HG03439 (cell line): Measurements from ENCODE around the gene ZBTB7B.

ENCODE experiments used
- ATAC-seq: cut with Tn5 transposase; IDR thresholded peaks from one replicate; pipeline ENCODE4 v1.9.1; 2021; ENCODE audit warnings: mild to moderate bottlenecking, moderate library complexity; ENCODE audit not compliant: unreplicated experiment

ZBTB7B gene

DNA sequence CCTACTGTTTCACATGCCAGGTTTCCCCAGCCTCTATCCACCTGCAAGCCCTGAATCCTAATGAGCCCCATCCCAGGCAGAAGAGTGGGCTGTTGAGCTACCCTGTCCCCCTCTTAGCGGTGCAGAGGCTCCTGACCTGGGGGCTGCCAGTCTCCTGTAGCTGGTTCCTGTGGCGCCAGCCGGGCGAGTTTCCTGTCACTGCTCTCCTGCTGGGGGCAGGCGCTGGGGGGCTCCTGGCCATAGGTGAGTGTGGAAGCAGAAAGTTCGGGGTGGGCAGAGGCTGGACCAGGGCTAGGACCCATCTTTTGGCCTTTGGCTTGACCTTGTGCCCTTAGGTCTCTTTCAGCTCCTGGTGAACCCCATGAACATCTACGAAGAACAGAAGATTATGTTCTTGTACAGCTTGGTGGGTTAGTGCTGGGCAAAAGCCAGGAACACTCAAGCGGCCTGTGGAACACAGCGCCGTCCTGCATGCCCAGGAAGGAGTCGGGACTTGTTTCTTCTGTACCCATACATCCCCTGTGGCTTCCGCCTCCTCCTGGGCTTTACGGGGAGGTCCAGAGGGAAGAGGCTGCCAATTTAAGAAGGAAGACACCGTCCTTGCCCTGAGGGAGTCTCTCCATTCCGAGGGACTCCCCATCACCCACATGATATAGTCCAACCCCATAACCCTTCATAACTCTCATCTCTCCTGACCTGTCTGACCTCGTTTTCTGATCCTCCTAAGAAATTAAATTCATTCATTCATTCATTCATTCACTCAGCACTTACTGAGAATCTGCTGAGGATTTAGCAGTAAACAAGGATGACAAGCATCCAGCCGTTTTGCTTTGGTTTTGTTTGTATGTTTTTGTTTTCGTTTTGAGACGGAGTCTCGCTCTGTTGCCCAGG, 32.0 kb downstream of the ZBTB7B start:
- no peak for ATAC-seq

DNA sequence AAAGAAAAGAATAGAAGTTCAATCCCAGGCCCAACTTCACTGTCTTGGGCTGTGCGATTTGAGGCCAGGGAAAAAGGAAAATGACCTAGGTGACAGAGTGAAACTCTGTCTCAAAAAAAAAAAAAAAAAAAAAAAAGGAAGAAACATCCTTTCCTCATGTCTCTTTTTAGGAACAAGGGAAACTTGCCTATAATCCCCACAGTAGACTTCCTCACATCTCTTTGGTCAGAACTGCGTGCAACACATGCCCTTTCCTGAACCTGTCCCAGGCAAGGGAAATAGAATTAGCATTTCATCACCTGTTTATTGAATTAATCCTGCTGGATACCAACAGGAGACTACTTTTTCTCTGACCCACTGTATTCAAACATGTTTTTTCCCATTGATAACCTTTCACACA, 33.3 kb downstream of the ZBTB7B start:
- no peak for ATAC-seq

DNA sequence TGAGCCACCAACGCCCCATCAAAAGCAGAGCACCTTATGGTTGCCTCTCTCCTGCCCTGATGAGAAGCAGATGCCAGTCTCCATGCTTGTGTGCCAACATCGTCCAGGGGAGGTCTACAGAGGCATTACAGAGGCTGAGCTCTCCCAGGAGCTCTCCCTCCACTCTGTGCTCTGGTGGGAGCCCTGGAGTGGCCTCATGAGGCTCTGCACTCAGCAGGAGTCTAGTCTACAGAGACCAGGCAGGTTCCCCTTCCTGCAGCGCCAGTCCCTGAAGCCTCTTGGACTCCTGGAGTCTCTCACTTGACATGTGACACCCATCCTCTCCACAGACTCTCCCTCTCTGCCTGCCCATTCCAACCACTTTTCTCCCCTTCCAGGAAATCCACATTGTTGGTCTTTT, 34.4 kb downstream of the ZBTB7B start:
- ATAC-seq = no peak

DNA sequence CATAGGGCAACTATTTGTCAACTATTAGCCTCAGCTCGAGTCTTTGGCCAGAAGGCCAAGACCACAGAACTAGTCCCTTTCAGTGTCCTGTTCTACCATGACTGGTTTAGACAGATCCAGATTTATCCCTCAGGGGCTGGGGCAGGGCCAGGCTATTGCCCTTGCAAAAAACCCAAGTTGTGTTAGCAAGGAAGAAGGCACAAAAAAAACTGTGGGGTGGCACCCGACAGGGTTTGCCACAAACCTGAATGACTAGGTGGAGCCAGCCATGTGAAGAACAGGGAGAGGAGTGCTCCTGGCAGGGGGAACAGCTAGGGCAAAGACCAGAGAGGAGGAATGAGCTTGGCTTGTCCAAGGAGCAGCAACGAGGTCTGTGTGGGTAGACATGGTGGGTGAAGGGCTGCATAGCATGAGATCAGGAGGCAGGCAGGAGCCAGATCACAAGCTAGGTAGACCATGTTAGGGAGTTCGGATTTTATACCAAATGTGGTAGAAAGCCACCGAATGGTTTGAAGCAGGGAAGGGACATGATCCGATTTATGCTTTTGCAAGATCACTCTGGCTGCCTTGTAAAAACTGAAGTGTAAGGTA, 35.3 kb downstream of the ZBTB7B start:
- no peak for ATAC-seq

DNA sequence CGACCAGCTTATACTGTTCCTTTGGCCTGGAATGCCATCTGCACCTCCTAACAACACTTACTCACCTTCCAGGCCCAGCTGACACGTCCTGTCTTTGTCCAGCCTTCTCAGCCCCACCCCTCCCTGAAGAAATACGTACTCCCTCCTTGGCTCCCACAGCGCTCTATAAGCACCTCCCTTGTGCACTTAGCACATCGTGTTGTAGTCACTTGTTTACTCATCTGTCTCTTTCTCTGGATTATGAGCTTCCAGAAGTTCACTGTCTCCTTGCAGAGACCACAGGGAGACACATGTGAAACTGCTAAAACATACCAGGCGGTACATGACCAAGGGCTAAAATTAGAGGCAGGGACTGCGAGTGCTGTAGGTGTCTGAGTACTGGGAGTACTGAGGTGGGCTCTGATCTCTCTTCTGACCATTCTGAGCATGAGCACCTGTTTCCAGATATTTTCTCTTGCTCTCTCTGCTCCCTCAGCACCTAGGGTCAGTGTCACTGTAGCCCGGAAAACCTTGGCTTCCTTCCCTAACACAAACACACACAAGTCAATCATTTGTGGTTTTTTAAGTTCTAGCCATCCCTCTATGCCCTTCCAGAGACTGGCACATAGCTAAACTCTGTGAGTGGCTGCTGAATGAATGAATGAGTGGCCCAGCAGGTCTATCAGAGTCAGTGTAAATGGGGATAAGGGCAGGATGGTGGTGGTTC, 36.2 kb downstream of the ZBTB7B start:
- no peak for ATAC-seq

DNA sequence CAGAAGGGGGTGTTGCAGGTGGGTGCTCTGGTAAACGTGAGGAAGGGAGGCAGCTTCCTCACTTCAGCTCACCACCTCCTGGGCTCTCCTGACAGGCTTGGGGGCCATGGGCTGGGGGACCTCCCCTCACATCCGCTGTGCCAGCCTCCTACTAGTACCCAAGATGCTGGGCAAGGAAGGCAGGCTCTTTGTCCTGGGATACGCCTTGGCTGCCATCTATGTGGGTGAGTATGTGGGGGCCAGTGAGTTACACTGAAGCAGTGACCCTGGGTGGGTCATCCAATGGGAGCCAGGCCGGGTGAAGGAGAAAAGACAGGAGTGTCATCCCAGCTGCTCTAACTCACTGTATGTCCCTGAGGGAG, 36.7 kb downstream of the ZBTB7B start:
- no peak for ATAC-seq

DNA sequence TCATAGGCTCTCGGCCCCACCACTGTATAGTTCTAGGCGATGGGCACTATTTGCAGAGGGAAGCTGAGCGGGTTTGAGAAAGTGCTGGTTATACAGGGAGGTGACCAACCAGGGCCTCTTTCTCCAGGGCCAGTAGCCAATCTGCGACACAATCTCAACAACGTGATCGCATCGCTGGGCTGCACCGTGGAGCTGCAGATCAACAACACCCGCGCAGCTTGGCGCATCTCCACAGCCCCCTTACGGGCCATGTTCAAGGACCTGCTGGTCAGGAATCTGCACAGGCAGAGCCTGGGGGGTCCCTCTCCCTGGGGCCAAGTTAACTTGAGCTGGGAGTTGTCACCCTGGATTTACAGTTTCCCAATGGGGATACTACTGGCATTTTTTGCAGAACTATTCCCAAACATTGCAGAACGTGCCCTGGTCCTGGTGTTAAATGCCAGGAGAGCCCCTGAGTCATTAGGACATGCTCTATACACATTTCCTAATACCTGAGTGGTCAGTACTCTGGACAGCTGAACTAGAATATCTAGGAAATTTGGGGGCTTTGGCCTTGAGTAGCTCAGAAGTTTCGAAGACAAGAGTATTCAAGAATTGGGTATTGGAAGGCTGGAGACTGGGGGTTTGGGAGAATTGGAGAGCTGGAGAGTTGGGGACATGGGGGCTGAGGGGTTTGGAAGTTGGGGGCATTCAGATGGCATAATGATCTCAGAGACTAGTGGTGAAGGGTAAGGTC, 37.9 kb downstream of the ZBTB7B start:
- ATAC-seq = no peak

DNA sequence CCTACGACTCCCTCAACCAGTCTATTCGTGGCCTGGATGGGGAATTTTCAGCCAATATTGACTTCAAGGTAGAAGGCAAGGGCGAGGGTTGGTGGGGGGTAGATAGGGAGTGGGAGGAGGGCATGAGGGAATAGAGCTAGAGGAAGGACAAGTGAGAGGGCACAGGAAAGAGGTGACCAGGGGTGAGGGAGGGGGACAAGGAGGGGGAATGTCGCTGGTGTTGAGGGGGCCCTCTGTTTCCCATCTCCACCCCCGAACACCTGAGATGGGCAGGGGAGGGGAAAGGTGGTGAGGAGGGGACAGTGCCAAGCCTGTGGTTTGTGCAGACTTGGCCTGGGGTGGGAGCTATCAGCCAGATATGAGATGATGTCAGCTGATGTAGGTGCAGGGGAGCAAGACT, 40.2 kb downstream of the ZBTB7B start:
- no peak for ATAC-seq

DNA sequence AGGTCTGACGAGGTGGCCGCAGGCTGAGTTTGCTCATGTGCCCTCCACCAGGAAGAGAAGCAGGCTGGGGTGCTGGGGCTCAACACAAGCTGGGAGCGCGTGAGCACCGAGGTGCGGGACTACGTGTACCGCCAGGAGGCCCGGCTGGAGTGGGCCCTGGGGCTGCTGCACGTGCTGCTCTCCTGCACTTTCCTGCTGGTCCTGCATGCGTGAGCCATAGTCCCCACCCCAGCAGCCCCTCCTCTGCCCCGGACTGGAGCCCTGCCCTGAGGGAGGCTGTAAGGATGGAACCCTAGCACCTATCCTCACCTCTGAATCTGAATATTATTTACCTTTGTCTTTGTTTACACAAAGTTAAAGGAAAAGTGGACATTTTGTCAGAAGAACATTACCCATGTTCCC, 40.7 kb downstream of the ZBTB7B start:
- no peak for ATAC-seq

DNA sequence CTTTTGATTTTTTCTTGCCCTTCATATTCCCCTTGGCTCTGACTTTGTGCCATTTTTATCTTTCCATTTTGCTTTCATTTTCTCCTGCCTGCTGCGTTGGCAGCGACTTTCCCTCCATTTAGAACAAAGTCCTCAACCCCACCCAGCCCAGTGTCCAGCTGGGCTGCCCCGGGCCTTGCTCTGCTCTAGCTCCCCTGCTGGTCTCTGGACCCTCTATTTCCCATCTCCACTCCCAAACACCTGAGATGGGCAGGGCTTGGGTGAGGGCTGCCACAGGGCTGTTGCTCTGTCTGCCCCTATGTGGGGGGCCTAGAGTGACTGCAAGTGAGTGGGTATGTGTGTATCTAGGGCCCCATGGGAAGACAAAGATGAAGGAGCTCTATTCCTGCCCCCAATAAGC, 41.2 kb downstream of the ZBTB7B start:
- ATAC-seq = no peak

DNA sequence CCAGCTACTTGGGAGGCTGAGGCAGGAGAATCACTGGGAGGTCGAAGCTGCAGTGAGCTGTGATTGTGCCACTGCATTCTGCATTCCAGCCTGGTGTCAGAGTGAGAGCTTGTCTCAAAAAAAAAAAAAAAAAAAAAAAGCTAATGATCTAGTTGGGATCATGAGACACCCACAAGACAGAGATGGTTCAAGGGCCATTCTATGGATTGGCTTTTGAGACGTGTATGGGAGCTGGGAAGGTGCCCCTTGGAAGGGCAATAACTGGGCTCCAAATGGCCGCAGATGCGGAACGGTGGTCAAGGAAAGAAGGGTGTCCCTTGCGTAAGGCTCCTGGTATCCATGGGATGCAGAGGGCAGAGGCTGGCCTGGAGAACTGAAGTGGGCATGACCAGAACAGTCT, 41.8 kb downstream of the ZBTB7B start:
- no peak for ATAC-seq

DNA sequence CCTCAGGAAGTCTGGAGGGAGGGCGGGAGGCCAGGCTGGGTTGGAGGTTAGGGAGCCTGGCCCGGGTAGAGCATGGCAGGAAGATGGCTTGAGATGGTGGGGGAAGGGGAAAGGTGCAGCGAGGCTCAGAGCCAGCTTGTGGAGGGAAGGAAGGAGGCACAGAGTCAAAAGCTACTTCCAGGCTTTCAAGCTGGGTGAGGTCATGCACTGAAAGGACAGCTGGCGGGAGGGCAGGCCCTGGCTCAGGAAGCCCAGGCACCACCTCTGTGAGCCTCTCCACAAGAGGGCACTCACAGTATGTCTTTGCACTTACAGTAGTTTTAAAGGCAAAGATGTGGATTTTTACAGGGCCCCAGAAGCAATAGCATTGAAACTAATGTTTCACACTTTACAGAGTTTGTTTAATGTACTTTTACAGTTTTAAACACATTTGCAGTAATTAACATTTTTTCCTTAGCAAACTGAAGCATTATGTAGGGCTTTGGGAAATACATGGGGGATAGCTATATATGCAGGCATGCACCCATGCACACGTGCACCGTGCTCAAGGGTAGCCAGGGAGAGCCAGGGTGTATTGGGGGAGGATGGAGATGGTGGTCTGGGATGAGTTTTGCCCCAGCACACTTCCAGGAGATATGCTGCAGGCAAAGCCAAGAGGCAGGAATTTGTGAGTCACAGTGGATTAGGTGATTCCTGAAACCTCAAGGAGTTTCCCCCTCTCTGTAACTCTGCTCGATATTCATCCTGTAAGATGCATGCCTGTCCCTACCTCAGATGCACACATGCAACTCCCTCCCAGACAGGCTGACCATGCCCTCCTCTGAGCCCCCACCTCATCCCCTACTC, 42.4 kb downstream of the ZBTB7B start:
- no peak for ATAC-seq

DNA sequence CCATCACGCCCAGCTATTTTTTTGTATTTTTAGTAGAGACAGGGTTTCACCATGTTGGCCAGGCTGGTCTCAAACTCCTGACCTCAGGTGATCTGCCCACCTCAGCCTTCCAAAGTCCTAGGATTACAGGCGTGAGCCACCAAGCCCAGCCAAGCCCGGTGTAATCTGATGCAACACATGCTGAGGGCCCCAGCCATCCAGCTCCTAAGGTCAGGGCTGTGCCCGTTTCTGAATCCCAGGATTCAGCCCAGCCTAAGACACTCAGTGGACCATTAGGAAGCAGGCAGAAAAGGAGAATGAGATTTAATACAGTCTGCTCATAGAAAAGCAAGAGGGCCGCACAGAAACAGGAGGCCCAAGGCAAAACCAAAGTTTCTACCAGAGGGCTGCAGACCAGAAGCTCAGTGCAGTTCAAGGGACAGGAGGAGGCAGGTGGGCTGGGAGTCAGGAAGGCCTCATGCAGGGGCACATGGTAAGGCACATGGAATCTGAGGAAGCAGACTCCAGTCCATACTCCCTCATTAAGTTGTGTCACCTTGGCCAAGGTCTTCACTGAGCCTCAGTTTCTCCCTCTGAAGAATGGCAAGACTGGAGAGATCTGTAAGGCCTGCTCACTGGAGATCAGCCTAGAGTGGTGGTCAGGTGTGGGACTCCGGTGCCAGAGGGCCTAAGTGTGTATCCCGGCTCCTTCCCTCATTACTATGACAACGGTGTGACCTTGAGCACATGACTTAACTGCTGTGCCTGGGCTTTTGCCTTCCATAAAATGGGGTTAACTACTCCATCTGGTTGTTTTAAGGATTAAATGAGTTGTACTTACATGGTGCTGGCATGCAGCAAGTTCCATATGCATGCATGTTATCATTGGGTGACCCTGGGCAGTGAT, 46.1 kb downstream of the ZBTB7B start:
- no peak for ATAC-seq

DNA sequence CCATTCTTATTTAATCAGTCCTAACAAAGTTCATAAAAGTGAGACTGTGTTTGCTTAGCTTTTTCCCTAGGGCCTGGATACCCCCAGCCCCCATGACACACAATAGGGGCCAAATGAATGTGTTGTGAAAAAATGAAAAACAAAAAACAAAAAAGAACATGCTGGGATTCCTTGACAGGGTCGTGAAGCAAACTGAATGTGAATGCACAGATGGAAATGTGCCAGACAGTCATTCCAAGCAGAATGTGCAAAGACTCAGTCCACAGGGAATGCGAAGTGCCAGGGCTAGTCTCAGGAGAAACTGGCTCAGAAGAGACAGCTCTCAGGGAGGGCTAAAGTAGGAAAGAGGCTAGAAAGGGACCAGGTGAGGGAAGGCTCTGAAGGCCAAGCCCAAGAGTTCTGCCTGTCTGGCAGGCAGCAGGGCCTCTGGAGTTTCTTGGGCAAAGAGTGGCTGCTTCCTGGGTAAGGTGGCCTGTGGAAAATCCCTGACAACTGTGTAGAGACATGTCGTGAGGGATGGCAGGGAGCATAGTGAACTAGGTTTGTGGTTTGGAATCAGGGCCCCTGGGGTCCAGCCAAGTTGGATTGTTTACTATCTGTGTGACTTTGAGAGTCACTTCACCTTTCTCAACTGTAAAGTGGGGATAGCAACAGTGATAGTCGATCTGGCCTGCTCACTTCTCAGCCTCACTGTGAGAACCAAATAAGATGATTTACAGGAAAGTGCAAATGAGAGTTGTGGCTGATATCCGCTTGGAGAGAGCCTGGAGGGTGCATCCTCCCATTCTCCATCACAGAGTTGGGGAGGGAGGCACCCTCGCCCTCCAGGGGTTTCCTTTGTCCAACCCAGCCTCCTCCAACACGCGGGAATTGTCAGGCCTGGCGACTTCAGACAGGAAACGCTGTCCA, 47.3 kb downstream of the ZBTB7B start:
- no peak for ATAC-seq

DNA sequence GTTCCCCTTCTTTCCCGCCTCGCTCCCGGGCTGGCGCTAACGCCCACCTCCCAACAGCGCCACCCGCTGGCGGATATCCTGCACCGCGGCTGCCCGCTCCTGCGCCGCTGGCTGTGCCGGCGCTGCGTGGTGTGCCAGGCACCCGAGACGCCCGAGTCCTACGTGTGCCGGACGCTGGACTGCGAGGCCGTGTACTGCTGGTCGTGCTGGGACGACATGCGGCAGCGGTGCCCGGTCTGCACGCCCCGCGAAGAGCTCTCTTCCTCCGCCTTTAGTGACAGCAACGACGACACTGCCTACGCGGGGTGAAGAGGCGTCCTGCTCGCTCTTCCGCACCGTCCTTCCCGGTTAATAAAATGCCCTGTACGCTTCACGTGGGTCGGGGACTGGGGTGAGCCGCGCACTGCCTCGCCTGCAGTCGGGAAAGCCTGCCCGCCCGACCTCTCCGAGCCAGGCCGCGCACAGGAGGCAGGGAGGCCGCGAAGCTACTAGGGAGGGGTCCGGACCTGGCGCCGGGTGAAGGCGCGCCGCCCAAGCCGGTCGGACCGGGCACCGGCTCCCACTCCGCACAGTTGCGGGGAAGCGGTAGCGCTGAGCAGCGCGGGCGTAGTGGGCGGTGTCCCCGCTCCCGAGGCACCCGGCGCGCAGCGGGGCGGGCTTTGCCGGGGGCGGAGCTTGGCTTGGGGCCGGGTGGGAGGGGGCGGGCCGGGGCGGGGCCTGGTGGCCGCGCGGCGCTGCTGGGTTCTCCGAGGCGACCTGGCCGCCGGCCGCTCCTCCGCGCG, 48.1 kb downstream of the ZBTB7B start, which contains the start of gene ADAM15:
ADAM15 (plus strand) TSS at position 757 of the 782 bp plus-strand sequence. CDS start 71 bp downstream, outside the sequence.
- ATAC-seq = peak; percentile 66

DNA sequence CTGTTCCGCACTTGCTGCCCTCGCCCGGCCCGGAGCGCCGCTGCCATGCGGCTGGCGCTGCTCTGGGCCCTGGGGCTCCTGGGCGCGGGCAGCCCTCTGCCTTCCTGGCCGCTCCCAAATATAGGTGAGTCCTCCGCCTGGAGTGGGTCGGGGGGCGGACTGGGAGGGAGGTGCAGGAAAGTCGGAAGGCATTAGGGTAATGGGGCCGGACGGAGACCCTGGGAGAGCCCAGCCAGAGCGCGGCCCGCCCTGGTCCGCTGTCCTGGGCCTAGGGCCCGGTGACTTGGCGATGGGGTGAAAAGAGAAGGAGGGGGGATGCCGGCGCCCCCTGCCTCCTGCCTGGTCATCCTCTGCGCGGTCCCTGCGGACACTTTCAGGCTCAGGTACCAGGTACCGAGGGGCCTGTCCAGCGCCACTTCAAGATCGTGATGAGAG, 48.8 kb downstream of the ZBTB7B start:
- peak; percentile 10 for ATAC-seq

DNA sequence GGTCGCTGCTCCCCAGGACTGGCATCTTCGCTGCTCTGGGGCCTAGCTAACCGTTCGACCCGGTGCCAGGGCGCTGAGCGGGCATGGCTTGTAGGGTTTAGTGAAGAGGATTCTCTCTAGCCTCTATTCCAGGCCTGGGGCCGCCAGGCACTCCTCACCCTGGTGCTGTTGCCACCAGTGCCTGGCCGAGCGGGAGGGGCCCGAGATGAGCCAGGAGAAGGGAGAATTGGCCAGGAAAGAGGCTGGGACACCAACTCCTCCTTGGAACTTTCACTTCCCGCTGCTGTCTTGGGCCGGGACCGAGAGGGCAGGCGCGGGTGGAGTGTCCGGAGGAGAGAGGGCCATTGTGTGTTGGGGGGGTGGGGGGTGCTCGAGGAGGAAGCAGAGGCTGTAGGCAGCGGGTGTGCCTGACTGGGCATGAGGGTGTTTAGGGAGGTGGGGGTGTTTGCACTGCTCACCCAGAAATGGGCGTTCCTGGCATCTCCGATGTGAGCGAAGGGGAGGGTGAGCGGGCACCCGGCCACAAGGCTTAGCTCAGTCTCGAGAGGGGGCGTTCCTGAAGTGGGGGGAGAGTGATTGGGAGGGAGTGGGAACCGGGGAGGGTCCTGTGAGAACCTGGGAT, 49.3 kb downstream of the ZBTB7B start:
- ATAC-seq = no peak
